ENCODE results near the gene TEX38.
"Not testable (repeated sequence)": the region's sequence is repeated elsewhere in the genome, so short reads cannot be mapped to it uniquely, and the experiment has no call there.

TEX38 gene

GRCh38 chr1:46692811-46693770 is 21.4 kb downstream of the TEX38 start:
- no peak for DNase-seq (ENCODE audit: low spot score)
- no peak overlapping the region for H3K27ac ChIP-seq

GRCh38 chr1:46694676-46695075 is 23.0 kb downstream of the TEX38 start:
- H3K4me3 ChIP-seq; DNase-seq (ENCODE audit: low spot score); H3K27ac ChIP-seq: not testable (repeated sequence)

More at GRCh38 chr1:46692811-46693770, 21.4 kb downstream of the TEX38 start:
- TF ChIP-seq CTCF (IDR thresholded peaks at IDR 0.05), result no peak
- H3K4me3 ChIP-seq, result no peak overlapping the region

GRCh38 chr1:46697053-46697452 is 25.4 kb downstream of the TEX38 start:
- no peak overlapping the region for H3K27ac ChIP-seq
- no peak for TF ChIP-seq CTCF (IDR thresholded peaks at IDR 0.05)

GRCh38 chr1:46699666-46700065 is 28.0 kb downstream of the TEX38 start:
- TF ChIP-seq CTCF (IDR thresholded peaks at IDR 0.05), result no peak
- no peak overlapping the region for H3K4me3 ChIP-seq
- no peak for DNase-seq (ENCODE audit: low spot score)
- H3K27ac ChIP-seq, result no peak overlapping the region

More at GRCh38 chr1:46697053-46697452, 25.4 kb downstream of the TEX38 start:
- H3K4me3 ChIP-seq, result no peak overlapping the region
- DNase-seq (ENCODE audit: low spot score), result no peak

GRCh38 chr1:46703927-46704641 is 32.4 kb downstream of the TEX38 start:
- no peak overlapping the region for H3K27ac ChIP-seq
- H3K4me3 ChIP-seq, result no peak overlapping the region
- DNase-seq (ENCODE audit: low spot score), result no peak
- no peak for TF ChIP-seq CTCF (IDR thresholded peaks at IDR 0.05)

- DNase-seq (ENCODE audit: low spot score), result no peak
- TF ChIP-seq CTCF (IDR thresholded peaks at IDR 0.05), result no peak
- no peak overlapping the region for H3K27ac ChIP-seq
- no peak overlapping the region for H3K4me3 ChIP-seq
These were observed 33.8 kb downstream of the TEX38 start for GRCh38 chr1:46705408-46705807.

- no peak for DNase-seq (ENCODE audit: low spot score)
- TF ChIP-seq CTCF (IDR thresholded peaks at IDR 0.05), result no peak
- H3K27ac ChIP-seq, result no peak overlapping the region
- no peak overlapping the region for H3K4me3 ChIP-seq
These were observed 36.5 kb downstream of the TEX38 start for GRCh38 chr1:46708121-46708520.
